HG03439 (cell line): ENCODE measurements around the gene P2RX2.

Source experiments
- ATAC-seq: cut with Tn5 transposase; IDR thresholded peaks from one replicate; pipeline ENCODE4 v1.9.1; 2021; ENCODE audit warnings: mild to moderate bottlenecking, moderate library complexity; ENCODE audit not compliant: unreplicated experiment

P2RX2 gene

GRCh38 chr12:132635076-132635955 is 16.7 kb downstream of the P2RX2 start:
- no peak for ATAC-seq

DNA sequence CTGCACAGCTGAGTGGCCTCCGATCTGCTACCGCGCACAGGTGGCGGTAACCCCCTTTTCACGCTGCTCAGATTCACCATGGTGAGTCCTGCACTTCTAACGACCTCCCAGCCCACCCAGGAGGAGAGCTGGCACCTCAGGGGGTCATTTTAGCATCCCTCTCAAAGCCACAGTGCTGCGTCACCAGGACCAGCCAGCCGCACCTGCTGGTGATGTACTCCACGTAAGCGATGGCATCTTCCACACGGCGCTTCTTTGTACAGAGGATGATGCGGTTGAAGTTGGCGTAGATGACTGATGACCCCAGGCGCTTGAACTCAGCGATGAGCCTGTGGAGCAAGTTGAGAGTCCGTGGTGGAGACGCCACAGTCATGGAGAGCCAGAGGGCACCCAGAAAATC is 19.2 kb downstream of the P2RX2 start:
- ATAC-seq = no peak

GRCh38 chr12:132638541-132639408 is 20.2 kb downstream of the P2RX2 start:
- ATAC-seq = no peak

DNA sequence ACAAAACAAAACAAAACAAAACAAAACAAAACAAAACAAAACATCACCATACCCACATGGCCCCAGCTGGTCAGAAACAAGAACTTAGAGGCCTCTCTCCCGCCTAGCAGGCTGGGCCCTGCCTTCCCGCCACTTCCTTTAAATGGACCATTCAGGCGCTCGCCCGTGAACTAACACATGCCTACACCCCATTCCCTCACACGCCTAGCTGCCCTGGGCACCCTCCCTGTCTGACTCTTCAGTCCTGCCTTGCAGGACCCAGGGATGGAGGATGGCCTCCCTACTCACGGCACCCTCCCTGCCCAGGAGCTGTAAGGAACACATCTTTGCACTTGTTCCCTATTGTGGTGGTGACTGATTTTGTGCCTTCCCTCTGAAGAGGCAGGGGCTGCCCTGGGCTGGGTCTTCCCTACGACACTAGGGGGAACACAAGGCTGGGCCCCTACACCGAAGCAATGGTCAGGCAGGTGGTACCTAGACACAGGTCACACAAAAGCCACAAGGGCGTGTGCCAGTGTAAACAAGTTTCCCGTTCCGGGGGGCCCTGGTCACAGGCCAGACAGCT is 21.5 kb downstream of the P2RX2 start:
- no peak for ATAC-seq

DNA sequence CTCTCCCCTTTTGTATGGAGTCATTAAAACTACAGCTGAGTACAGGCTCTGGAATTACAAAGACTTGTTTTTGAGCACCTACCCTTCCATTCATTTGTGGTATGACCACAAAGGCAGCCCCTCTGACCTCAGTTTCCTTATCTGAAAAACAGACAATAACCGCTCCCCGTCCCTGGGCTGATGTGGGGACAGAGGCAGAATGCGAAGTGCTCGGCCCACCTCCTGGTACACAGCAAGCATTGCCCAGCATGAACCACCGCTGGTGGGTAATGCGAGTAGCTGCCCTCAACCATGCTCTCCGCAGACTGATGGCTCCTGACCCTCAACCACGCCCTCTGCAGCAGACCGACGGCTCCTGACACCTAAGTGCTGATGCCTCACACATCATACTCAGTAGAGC is 22.4 kb downstream of the P2RX2 start:
- ATAC-seq = no peak

GRCh38 chr12:132641811-132642650 is 23.5 kb downstream of the P2RX2 start:
- ATAC-seq = no peak

DNA sequence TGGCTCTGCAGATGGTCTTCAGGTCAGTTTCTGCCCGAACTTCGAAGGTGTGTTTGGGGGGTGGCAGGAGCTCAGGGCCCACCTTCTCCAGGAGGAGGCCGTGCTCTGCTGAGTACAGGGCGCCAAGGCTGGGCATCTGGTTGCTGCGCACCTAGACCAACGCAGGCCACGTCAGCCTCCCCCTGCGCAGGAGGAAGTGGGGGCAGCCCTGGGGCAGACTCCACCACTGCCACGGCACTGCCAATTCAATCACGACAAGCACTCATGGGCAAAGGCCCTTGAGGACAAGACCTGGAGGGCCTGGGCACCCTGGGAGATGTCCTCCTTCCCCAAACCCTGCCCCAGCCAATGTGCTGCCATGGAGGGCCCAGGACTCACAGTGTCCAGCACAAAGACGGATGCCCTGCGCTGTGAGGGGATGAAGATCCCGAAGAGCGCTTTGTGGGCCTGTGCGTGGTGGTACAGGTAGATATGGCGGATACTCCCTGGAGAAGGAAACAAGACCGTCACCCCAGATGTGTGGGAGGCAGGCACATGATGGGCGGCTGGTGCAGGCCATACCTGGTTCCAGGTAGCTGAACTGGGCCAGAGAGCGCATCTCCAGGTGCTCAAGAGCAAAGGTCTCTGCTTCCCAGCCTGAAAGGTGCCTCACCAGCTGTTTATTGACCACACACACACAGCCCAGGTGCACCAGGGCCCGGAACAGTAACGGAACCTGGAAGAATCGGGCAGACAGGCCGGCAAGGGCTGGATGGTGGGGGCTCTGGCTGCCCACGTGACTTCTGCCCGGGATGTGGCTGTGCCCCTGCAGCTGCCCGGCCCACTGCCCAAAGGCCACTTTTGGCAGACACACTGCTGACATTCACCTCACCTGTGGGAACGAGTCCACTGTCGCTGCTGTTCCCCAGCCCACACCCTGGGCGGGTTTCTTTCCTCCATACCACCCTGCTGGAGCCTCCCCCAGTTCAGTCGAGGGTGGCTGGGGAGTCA is 24.6 kb downstream of the P2RX2 start:
- ATAC-seq = no peak

GRCh38 chr12:132646850-132647249 is 28.3 kb downstream of the P2RX2 start:
- no peak for ATAC-seq

DNA sequence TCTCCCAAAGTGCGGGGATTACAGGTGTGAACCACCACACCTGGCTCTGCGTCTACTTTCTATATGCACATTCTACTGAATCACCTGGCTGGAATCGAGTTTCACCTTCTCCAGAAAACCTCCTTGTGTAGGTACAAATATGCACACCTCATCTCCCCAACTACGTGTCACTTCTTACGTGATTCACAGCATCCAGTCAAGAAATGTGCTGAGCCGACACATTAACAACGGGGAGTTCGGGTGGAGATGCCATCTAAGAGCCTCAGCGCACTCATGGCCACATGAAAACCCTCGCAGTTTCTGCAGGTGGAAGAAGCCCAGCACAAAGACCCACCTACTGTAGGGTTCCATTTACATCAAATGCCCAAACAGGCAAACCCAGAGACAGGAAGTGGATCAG is 29.3 kb downstream of the P2RX2 start:
- ATAC-seq = no peak

DNA sequence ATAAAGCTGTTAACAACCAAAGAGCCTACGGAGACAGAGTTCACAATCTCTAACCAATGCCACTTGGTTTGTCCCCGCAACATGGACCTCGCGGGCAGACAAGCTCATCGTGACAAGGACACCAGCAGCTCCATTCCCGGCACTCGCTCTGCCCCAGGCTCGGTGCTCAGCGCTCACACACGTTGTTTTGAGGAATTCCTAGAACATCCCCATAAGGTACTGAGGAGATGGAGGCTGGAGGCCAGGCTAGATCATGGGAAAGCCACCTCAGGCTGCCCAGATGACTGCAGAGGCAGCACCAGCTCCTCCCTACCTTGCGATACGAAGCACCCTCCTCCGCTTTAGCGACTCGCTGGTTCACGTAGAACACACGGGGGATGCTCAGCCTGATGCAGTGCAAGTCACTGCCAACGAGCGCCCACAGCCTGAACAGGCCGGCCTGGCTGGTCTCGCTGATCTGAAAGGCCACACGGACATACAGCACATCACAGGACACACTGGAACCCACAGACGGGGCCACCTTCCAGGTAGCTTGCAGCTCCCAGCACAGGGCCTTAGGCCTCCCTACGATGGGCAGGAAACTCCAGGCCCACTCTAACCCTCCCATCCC is 30.1 kb downstream of the P2RX2 start:
- no peak for ATAC-seq

GRCh38 chr12:132649226-132649945 is 30.8 kb downstream of the P2RX2 start:
- ATAC-seq = no peak

- no peak for ATAC-seq
Observed at GRCh38 chr12:132651444-132652100, 33.0 kb downstream of the P2RX2 start.

DNA sequence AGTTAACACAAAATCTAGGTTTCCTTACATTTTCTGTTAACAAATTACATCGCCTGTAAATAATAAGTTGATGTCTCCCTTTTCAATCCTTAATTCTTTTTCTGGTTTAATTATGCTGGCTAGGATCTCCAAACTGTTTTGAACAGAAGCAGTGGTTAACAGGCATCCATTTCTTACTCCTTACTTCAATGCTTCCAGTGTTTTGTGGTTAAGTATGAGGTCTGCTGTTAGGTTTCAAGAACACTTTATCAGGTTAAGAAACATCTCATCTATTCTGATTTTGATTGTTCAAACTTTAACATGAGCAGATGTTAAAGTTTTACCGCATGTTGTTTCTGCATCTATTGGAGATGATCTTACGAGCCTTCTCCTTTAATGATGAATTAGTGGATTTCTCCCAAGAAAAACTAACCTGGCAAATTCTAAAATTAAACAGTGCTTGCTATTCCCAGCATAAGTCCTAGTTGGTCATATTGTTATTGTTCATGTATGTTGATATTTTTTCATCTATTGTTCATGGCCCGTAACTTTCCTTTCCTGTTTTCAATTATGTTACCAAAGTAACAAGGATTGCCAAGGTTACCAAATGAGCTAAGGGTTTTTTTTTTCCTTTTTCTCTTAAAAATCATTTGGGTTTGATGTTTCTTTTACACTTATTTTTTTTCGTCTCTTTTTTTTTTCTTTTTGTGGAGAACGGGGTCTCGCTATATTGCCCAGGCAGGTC is 35.2 kb downstream of the P2RX2 start:
- ATAC-seq = no peak

- no peak for ATAC-seq
Observed at GRCh38 chr12:132657004-132657727, 38.6 kb downstream of the P2RX2 start.

DNA sequence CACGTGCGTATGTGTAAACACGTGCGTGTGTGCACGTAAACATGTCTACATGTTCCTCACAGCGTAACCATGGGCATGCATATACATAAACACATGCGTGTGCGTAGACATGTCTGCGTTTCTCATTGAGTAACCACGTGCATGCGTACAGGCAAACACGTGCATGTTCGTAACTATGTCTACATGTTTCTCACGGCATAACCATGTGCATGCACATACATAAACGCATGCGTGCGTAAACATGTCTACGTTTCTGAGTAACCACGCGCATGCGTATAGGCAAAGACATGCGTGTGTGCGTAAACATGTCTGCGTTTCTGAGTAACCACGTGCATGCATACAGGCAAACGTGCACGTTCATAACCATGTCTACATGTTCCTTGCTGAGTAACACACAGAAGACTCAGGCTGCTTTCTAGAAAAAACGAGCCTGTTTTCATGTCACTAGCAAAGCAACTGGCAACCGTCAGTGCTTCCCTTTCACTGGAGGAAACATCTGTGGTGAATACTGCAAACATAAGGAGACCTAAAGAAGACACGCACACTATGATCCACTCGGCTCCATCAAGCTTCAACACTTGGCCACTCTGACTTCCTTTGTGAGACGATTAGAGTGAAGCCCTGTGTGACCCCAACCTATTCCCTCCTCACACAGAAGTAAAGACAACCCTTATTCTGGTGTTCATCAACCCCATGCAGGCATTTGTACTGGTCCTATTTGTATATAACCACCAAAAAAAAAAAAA is 39.7 kb downstream of the P2RX2 start:
- ATAC-seq = no peak

- no peak for ATAC-seq
Observed at GRCh38 chr12:132659146-132659545, 40.6 kb downstream of the P2RX2 start.
